Stimulated activated CD4-positive, alpha-beta T cell treated with anti-CD3 and anti-CD28 coated beads, Interleukin-12 subunit alpha, Interleukin-12 subunit beta, amount 100 ng/mL, for 4 hours (primary cell): ENCODE results near the gene G0S2.

Source experiments
- DNase-seq: peaks from one replicate; pipeline ENCODE4 v3.0.0-alpha.2; 2020

Gene G0S2

DNA sequence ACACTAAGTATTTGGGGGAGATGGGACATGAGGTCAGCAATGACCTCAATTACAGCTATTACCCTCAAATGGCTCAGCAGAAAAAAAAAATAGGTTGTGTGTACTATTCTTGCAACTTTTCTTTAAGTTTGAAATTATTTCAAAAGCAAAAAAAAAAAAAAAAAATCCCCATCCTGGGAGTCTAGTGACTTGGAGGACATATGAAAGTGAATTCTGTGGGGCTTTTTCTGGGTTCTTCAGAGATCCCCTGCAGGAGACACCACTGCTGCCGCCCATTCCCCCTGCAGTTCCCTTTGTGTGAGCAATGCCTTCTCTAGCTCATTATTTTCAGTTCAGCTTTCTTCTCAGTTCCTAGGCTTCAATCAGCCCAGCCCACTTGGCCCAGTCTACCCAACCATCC is 46.1 kb downstream of the G0S2 start:
- no peak for DNase-seq

DNA sequence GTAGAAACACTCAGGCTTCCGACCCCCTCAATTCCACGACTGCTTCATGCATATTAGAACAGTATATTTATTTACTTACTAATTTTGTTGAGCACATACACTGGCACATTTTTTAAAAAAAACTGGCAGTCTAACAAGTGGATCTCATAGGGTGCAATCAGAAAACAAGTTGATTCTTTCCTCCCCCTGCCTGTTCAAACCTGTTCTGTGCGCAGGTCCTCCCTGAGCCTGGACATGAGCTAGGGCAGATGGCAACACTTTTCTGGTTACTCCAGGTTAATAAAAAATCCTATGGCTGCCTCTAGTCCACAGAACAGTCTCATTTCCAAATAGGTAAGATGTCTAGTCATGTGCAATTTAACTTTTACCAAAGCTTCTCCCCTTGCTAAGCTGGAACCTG is 48.1 kb downstream of the G0S2 start:
- DNase-seq, result no peak

DNA sequence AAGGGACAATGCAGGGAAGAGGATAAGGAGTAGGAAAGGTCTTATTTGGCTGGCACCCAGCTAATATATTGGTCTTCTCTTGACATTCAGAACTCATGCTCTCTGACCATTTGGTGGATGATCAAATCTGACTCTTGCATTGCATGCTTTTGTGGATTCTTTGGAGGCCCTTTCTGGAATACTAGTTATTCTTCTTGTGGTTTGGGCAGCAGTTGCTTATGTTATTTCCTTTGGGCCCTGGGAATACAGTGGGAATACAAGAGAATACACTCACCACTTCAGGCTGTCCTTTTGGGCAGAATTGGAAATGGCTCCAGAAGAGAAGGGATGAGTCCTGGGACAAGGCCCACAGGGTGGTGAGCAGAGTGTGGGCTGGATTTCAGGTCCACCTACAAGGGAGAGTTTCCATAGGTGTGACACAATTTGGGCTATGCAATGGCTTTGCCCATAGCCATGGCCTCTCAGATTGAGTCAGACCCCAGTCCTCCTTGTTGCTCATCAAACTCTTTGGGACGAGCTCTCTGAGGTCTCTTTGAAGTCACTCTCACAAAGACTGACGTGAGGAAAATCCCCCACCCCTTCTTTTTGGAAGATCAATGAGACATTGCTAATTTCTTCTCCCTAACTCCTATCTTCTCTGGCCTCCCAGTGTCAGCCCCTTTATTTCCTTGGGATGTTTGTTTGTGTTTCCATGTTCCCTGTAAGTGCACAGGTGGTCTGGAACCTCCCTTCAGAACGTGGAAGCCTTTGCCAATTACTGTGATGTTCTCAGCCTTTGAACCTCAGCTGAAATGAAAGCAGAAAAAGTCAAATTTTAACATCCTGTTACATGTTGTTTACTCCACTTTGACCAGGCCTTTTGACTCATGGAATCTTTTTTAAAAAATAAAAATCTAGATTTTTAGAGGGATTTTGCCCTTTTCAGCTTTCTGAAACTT is 48.8 kb downstream of the G0S2 start:
- peak; percentile 22 for DNase-seq
